ENCODE results near the gene COL20A1. TPM values are rescaled to one million over a fixed set of nuclear protein-coding genes. Genes with fewer than 3 reads are reported as not detected.
"Not testable (repeated sequence)": the region's sequence is repeated elsewhere in the genome, so short reads cannot be mapped to it uniquely, and the experiment has no call there.

COL20A1 gene
- total RNA-seq, 1 donor from 2014 or later = not detected

GRCh38 chr20:63290677-63291472 is 2.1 kb upstream of the COL20A1 start:
- no peak for DNase-seq (ENCODE audit: low spot score)

DNA sequence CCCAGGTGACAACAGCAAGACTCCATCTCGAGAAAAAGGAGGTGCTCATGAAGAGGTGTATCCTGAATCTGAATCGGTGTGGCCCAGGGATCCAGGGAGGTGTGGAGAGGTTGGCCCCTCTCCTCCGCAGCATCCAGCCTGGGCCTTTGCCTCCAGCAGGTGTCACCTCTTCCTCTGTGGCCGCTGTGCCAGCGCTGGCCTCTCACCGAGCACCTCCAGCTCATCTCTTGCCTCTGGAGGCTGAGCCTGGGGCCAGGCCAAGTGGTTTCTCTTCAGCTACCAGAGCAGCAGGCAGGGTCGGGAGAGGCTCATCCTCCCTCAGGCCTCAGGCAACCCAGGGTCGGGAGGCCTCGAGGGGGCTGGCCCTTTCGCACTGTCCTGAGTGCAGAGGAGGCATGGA is 1.2 kb upstream of the COL20A1 start:
- no peak for DNase-seq (ENCODE audit: low spot score)

GRCh38 chr20:63292292-63292701 is 689 bp upstream of the COL20A1 start:
- no peak for DNase-seq (ENCODE audit: low spot score)

DNA sequence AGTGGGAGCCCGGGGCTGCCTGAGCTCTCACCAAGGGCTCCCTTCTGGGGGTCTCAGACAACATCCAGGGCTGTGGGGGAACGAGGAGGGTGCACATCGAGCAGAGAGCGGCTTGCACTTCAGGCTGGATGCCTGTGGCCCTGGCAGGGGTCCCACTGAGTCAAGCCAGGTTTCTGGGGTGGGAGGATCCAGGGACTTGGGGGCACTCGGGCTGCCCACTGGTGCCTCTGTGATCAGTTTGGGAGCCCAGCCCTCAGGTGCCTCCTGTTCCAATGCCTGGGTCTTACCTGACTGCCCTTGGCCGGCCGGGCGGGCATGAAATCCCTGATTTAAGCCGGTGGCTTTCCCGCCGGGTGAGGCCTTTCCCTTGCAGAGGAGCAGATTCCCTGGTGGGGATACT is 470 bp downstream of the COL20A1 start:
- no peak for DNase-seq (ENCODE audit: low spot score)

DNA sequence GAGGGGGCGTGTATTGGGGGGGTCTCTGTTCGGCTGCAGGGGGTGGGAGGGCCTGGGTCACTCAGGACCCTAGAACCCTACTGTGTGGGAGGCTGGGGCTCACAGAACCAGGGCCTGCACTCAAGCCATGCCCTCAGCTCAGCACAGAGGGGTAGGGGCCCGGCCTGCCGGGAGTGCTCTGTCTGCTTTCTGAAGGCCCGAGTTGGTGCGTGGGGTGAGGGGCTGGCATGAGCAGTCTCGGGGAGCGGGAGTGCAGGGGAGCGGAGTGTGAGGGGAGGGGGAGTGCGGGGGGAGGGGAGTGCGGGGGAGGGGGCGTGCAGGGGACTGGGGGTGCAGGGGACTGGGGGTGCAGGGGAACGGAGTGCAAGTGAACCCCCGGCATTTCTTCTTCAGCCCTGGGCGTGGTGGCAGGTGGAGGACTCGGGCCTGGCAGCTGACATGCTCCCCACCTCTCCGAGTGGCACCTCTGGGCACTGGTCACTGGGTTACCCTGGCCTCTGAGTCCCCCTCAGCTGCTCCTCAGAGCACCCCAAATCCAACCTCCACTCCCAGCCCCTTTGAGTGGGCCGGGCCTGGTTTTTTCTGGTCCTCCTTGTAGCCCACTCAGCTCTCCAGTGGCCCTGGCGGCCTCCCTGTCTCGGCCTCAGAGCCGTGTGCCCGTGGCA is 1.0 kb downstream of the COL20A1 start:
- DNase-seq (ENCODE audit: low spot score) = no peak

- DNase-seq (ENCODE audit: low spot score) = no peak
Measured at GRCh38 chr20:63294536-63294900, 1.5 kb downstream of the COL20A1 start.

DNA sequence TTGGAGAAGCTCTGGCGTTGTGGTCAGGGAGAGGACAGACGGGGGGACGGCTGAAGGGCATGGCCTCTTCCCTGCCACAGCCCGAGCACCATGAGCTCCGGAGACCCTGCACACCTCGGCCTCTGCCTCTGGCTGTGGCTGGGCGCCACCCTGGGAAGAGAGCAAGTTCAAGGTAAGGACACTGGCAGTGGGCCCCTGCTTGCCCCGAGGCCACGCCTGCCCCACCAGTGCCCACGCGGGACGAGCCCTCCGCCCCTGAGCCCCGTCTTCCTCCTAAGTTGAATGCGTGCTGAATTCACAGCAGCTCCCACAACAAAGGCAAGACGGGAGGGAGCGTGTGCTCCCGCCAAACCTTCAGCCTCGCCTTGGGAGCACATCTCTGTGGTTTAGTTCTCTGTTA is 2.0 kb downstream of the COL20A1 start:
- no peak for DNase-seq (ENCODE audit: low spot score)

DNA sequence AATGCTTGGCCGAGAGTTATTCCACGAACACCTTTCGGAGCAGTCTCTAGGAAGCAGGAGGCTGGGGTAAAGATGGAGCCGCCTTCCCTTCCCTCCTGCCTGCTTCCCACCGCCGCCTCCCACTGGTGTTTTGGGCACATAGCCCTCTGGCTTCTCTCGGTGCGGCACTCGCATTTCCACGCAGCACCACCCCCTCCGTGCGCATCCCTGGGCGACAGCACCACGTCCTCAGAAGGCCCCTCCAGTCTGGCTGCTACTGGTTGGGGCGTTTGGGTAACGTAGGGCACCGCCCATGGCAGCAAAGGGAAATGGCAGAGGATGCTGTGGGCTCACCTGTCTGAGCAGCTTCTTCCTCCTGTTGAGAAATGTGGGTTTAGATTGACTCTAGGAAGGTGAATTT is 2.4 kb downstream of the COL20A1 start:
- no peak for DNase-seq (ENCODE audit: low spot score)

DNA sequence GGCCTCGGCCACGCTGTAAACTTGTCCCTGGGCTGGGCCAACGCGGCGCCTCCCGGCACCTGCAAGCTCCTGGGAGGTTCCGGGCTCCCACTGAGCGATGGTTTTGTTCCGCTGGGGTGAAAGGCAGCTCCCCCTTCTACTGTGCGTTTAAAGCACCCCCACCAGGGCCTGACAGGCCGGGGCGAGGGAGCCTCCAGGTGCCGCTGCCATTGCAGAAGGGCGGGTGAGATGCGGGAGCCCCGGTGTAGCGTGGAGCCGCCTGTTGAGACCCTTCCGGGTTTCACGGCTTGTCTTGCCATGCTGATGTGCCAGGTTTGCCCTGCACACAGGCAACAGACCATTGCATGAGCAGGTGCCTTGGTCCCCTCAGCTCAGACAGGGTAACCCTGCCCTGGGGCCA is 2.9 kb downstream of the COL20A1 start:
- DNase-seq (ENCODE audit: low spot score) = no peak

DNA sequence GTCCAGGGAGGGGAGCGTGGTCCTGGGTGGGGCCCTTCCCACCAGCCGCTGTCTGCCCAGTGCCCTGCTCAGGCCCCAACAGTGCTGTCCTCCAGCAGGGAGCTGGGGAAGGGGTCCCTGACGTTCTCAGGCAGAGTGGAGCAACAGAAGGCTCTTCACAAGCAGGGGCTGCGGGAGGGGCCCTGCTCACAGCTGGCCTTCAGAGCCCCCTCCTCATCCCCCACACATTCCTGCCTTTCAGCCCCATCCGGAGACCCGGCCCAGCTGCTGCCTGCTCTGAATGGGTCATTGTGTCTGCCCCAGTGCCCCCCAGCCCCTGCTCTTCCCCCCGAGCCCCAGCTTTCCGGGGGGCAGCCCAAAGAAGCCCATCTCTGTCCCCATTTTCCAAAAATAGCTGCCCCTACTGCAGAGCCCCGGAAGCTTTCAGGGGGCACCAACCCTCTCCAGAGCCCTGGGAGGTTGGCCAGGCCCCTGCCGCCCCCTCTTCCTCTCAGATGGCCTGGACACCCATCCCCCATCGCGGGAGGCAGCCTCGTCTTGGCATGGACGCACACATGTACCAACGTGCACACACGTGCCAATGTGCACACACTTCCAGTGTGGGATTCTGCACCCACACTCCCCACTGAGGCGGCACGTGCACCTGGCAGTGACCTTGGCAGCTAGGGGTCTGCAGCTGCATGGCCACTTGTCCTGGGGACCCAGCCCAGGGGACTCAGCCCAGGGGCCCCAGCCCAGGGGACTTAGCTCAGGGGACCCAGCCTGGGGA is 3.7 kb downstream of the COL20A1 start:
- no peak for DNase-seq (ENCODE audit: low spot score)

GRCh38 chr20:63297371-63297781 is 4.4 kb downstream of the COL20A1 start:
- DNase-seq (ENCODE audit: low spot score) = no peak

- DNase-seq (ENCODE audit: low spot score) = no peak
Measured at GRCh38 chr20:63297796-63298572, 5.0 kb downstream of the COL20A1 start.

- no peak for DNase-seq (ENCODE audit: low spot score)
Measured at GRCh38 chr20:63298731-63299312, 5.8 kb downstream of the COL20A1 start.

DNA sequence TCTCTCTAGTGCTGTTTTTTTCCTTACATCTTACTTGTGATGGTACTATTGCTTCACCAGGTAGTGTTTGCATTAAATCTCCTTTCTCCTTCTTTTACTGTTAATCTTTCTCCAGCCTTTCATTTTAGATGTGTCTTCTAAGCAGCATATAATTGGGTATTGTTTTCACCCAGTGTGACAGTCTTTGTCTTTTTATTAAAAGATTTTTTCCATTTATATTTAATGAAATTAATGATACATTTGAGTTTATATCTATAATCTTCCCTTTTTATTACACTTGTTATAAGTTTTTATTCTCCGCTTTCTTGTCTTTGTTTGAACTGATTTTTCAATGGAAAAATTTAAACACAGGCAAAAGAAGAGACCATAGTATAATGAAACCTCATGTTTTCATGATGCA is 8.7 kb downstream of the COL20A1 start:
- DNase-seq (ENCODE audit: low spot score) = no peak

DNA sequence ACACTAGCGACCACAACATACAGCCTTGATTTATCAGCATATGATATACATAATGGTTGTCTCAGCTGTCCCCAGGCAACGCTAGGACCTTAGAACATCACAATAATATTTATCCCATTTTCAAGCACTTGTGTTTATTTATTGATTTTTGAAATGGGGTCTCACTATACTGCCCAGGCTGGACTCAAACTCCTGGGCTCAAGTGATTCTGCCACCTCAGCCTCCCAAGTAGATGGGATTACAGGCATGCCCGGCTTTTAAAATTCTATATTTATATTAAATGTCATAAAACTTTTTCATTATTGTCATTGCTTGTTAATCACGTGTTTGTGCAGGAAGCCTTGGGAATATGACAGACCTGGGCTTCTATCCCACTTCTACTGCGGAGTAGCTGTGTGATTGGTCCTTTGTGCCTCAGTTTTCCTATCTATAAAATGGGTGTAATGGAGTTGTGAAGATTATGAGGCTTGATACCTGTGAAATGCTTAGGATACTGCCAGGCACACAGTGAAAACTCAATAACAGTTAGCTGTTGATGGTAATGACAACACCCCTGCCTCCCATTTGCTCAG is 10.2 kb downstream of the COL20A1 start:
- DNase-seq (ENCODE audit: low spot score) = no peak

DNA sequence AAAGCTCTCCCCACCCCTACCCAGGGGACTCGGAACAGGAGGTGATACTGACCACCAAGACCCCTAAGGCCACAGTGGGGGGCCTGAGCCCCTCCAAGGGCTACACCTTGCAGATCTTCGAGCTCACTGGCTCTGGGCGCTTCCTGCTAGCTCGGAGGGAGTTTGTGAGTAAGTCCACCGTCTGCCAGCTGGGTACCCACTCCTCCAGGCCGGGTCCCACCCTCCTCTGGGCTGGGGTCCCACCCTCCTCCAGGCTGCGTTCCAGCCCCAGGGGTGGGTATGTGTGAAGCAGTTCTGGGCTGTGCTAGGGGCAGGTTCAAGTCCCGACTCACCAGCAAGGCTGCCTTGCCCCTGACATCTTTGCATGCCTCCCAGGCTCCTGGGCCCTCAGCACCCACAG is 12.4 kb downstream of the COL20A1 start:
- DNase-seq (ENCODE audit: low spot score) = no peak

GRCh38 chr20:63305933-63306672 is 13.1 kb downstream of the COL20A1 start:
- DNase-seq (ENCODE audit: low spot score) = not testable (repeated sequence)

- DNase-seq (ENCODE audit: low spot score) = no peak
Measured at GRCh38 chr20:63306673-63307537, 13.9 kb downstream of the COL20A1 start.

DNA sequence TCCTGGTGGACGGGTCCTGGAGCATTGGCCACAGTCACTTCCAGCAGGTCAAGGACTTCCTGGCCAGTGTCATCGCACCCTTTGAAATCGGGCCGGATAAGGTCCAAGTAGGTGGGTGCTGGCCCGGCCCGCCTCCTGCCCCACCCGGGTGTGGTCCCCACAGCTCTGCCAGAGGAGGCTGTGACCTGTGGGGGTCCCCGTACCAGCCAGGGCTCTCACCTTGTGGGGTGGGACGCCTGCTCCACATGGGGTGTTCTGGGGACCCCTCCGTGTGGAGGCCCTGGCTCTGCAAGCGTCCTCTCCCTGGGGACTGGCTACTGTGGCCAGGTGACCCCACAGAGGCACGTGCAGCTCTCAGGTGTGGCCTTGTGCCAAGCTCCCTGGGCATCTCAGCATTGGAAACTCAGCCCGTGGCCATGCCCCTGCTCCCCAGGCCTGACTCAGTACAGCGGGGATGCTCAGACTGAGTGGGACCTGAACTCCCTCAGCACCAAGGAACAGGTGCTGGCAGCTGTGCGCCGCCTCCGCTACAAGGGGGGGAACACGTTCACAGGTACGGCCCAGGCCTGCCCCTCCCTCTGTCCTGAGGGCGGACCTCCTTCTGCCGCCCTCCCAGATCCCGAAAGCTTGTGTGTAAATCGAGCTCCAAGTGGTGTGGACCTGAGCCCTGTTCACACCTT is 14.7 kb downstream of the COL20A1 start:
- no peak for DNase-seq (ENCODE audit: low spot score)

Data from ureter (tissue), 1 donor.